GM23338 (cell line): ENCODE results near the gene ACBD4. TPM values are rescaled to one million over a fixed set of nuclear protein-coding genes. Genes with fewer than 3 reads are reported as not detected.

Experiments
- ATAC-seq: fragments of 200-7000 bp; cut with Tn5 transposase; 3 replicates; pipeline ENCODE4 v1.9.1; 2020
- DNase-seq: peaks from one replicate; pipeline ENCODE4 v3.0.0-alpha.2; 2015; ENCODE audit warnings: low spot score
- H2AFZ ChIP-seq: fragments of 200-600 bp; sonication (generic); 2 replicates; pipeline ENCODE4 v1.8.0; 2016; ENCODE audit warnings: antibody characterized with exemption, mild to moderate bottlenecking, moderate library complexity
- H3F3A ChIP-seq: fragments of 200-600 bp; sonication (generic); replicated peaks from 2 replicates; pipeline ENCODE4 v1.8.0; 2017; ENCODE audit warnings: antibody characterized with exemption, mixed run types, low read depth
- H3K27ac ChIP-seq: fragments of 200-600 bp; sonication (generic); 2 replicates; pipeline ENCODE4 v1.6.1; 2016; ENCODE audit warnings: low read depth
- H3K27me3 ChIP-seq: fragments of 200-600 bp; sonication (generic); 2 replicates; pipeline ENCODE4 v1.8.0; 2016; ENCODE audit warnings: mild to moderate bottlenecking, mixed run types, moderate library complexity; ENCODE audit not compliant: insufficient read depth
- H3K36me3 ChIP-seq: fragments of 200-600 bp; sonication (generic); 2 replicates; pipeline ENCODE4 v1.8.0; 2016; ENCODE audit warnings: mild to moderate bottlenecking; ENCODE audit not compliant: insufficient read depth
- H3K4me1 ChIP-seq: fragments of 200-600 bp; sonication (generic); 2 replicates; pipeline ENCODE4 v1.8.0; 2016; ENCODE audit warnings: mild to moderate bottlenecking, moderate library complexity; ENCODE audit not compliant: insufficient read depth
- H3K4me2 ChIP-seq: fragments of 200-600 bp; sonication (generic); 2 replicates; pipeline ENCODE4 v1.7.1; 2017; ENCODE audit warnings: mixed run types
- H3K4me3 ChIP-seq: fragments of 200-600 bp; sonication (generic); 2 replicates; pipeline ENCODE4 v1.6.1; 2016; ENCODE audit warnings: mixed run types
- H3K79me2 ChIP-seq: fragments of 200-600 bp; sonication (generic); replicated peaks from 2 replicates; pipeline ENCODE4 v1.8.0; 2017; ENCODE audit warnings: mild to moderate bottlenecking; ENCODE audit not compliant: insufficient read depth
- H3K9me2 ChIP-seq: fragments of 200-600 bp; sonication (generic); 2 replicates; pipeline ENCODE4 v1.8.0; 2017; ENCODE audit not compliant: insufficient read depth
- H4K20me1 ChIP-seq: fragments of 200-600 bp; sonication (generic); replicated peaks from 2 replicates; pipeline ENCODE4 v1.8.0; 2017; ENCODE audit warnings: mild to moderate bottlenecking; ENCODE audit not compliant: insufficient read depth
- H3K27ac Mint-ChIP-seq: 2 replicates; pipeline ENCODE4 v1.8.0; 2020; ENCODE audit warnings: inconsistent platforms, mild to moderate bottlenecking, moderate library complexity, mixed read lengths
- H3K27me3 Mint-ChIP-seq: 3 replicates; pipeline ENCODE4 v1.8.0; 2022; ENCODE audit warnings: low read depth, mild to moderate bottlenecking, moderate library complexity, mixed read lengths, inconsistent platforms; ENCODE audit not compliant: insufficient read depth, poor library complexity
- H3K36me3 Mint-ChIP-seq: 3 replicates; pipeline ENCODE4 v1.8.0; 2021; ENCODE audit warnings: low read depth, mild to moderate bottlenecking, inconsistent platforms, moderate library complexity, mixed read lengths
- H3K4me1 Mint-ChIP-seq: 3 replicates; pipeline ENCODE4 v1.8.0; 2020; ENCODE audit warnings: mild to moderate bottlenecking, inconsistent platforms, mixed read lengths
- H3K4me3 Mint-ChIP-seq: 3 replicates; pipeline ENCODE4 v1.8.0; 2021; ENCODE audit warnings: moderate library complexity, mild to moderate bottlenecking, inconsistent platforms, mixed read lengths
- H3K9me3 Mint-ChIP-seq: 3 replicates; pipeline ENCODE4 v1.8.0; 2020; ENCODE audit warnings: moderate library complexity, mild to moderate bottlenecking, inconsistent platforms, mixed read lengths
- CREB1 ChIP-seq: fragments of 250-450 bp; sonication (Bioruptor Pico); IDR thresholded peaks from 2 replicates; pipeline ENCODE4 v1.5.0; 2020; ENCODE audit warnings: low read depth, mild to moderate bottlenecking, moderate library complexity
- CTCF ChIP-seq, 2 experiments: fragments of 200-600 bp in 1 of 2; sonication (generic) in 1 of 2; conservative IDR thresholded peaks; 2 replicates each; pipeline versions ENCODE4 v1.5.1 to v1.6.1; 2016 to 2017; ENCODE audit warnings: antibody characterized with exemption in 2 of 2, low read depth in 2 of 2, mild to moderate bottlenecking in 2 of 2, moderate library complexity in 1 of 2
- ETS1 ChIP-seq: IDR thresholded peaks from 2 replicates; pipeline ENCODE4 v1.6.1; 2016; ENCODE audit warnings: antibody characterized with exemption
- EZH2 ChIP-seq: fragments of 200-600 bp; sonication (generic); IDR thresholded peaks from one replicate; pipeline ENCODE4 v1.8.0; 2017; ENCODE audit warnings: antibody characterized with exemption, mild to moderate bottlenecking, low read depth; ENCODE audit not compliant: unreplicated experiment
- EZH2phosphoT487 ChIP-seq: fragments of 200-600 bp; sonication (generic); IDR thresholded peaks from one replicate; pipeline ENCODE4 v1.8.1; 2018; ENCODE audit warnings: antibody characterized with exemption; ENCODE audit not compliant: unreplicated experiment
- JUNB ChIP-seq: IDR thresholded peaks from one replicate; pipeline ENCODE4 v1.6.1; 2016; ENCODE audit warnings: antibody characterized with exemption; ENCODE audit not compliant: unreplicated experiment
- NANOG ChIP-seq: IDR thresholded peaks from 2 replicates; pipeline ENCODE4 v1.6.1; 2016; ENCODE audit warnings: antibody characterized with exemption, borderline replicate concordance
- POLR2AphosphoS5 ChIP-seq: IDR thresholded peaks from 2 replicates; pipeline ENCODE4 v1.6.1; 2016; ENCODE audit warnings: antibody characterized with exemption, low read depth
- REST ChIP-seq: IDR thresholded peaks from one replicate; pipeline ENCODE4 v1.6.1; 2018; ENCODE audit warnings: antibody characterized with exemption; ENCODE audit not compliant: unreplicated experiment
- STAT1 ChIP-seq: IDR thresholded peaks from one replicate; pipeline ENCODE4 v1.6.1; 2016; ENCODE audit warnings: antibody characterized with exemption; ENCODE audit not compliant: unreplicated experiment
- ZNF114 ChIP-seq: fragments of 250-450 bp; sonication (Bioruptor Pico); IDR thresholded peaks from 2 replicates; pipeline ENCODE4 v1.5.0; 2020; ENCODE audit warnings: mild to moderate bottlenecking, moderate library complexity
- ZNF331 ChIP-seq: fragments of 250-450 bp; sonication (Bioruptor Pico); IDR thresholded peaks from 2 replicates; pipeline ENCODE4 v1.5.0; 2020; ENCODE audit warnings: low read depth, mild to moderate bottlenecking, moderate library complexity
- ZNF462 ChIP-seq: fragments of 250-450 bp; sonication (Bioruptor Pico); IDR thresholded peaks from 2 replicates; pipeline ENCODE4 v1.5.0; 2020; ENCODE audit warnings: mild to moderate bottlenecking, moderate library complexity
- polyA plus RNA-seq: library from polyadenylated mRNA; unstranded; fragments of >200 nt; fragmentation: Nextera tagmentation; extraction: Ambion mirVana; gene quantifications from 2 replicates; pipeline ENCODE4 v1.2.1, GENCODE V29; 2016
- total RNA-seq: library from RNA; depleted of rRNA; stranded (reverse); fragments of >200 nt; shearing (Covaris generic); gene quantifications from 2 replicates; pipeline ENCODE4 v1.2.3, GENCODE V29; 2014

ACBD4 gene
- total and polyA plus RNA-seq, 2 experiments from 2014 or later = 4.5 to 6.7 TPM

DNA sequence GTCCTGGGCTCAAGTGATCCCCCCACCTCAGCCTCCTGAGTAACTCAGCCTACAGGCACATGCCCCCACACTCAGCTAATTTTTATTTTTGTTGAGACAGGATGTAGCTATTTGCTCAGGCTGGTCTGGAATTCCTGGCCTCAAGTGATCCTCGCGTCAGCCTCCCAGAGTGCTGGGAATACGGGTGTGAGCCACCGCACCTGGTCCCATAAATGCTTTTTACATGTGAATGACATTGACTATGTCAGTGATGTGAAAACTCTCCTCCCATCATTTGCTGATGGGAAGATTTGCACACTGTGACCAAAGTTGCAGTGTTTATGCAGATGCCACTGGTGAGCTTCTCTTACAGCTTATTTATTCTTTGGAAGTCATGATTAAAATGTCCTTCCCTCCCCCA, 18.2 kb upstream of the ACBD4 start:
- DNase-seq = no peak

More for the DNA sequence above, 18.2 kb upstream of the ACBD4 start:
- H3K36me3 ChIP-seq = no peaks in the 10 kb centered on the region
- no peaks in the 10 kb centered on the region for H3K9me2 ChIP-seq
- H3K4me2 ChIP-seq = no peak overlapping the region
- Mint-ChIP-seq H3K4me3 (no peak overlapping the region), H3K4me1 (peaks cover 28% of the 10 kb centered on the region), H3K27me3 (peaks cover 17% of the 10 kb centered on the region), H3K9me3 (no peaks in the 10 kb centered on the region), H3K27ac (no peak overlapping the region), H3K36me3 (no peaks in the 10 kb centered on the region)
- ATAC-seq = no peak
- 0 out of 2 replicates have a peak, but pooled peaks cover 2% of the 10 kb centered on the region for H3K79me2 ChIP-seq
- TF ChIP-seq NANOG = no peak
- TF ChIP-seq JUNB = no peak
- no peak for TF ChIP-seq POLR2AphosphoS5
- TF ChIP-seq ZNF462 = no peak
- no peak for TF ChIP-seq CREB1
- TF ChIP-seq EZH2phosphoT487 = no peak
- TF ChIP-seq ZNF114 (CRISPR knock-in tag) = no peak
- no peak for TF ChIP-seq STAT1
- TF ChIP-seq EZH2 = no peak
- TF ChIP-seq REST = no peak
- TF ChIP-seq CTCF (conservative IDR thresholded peaks at IDR 0.05; ENCODE audit: low read depth in 2 of 2) = no peak
- TF ChIP-seq ETS1 = no peak
- TF ChIP-seq ZNF331 (CRISPR knock-in tag) = no peak
- peaks cover 4% of the 10 kb centered on the region; the same call in 1 of the 2 replicates for H3K4me1 ChIP-seq
- H3F3A ChIP-seq = no peaks in the 10 kb centered on the region
- no peak overlapping the region for H2AFZ ChIP-seq
- H3K4me3 ChIP-seq = no peak overlapping the region
- no peak overlapping the region for H3K27ac ChIP-seq
- H3K27me3 ChIP-seq = no peaks in the 10 kb centered on the region
- no peaks in the 10 kb centered on the region for H4K20me1 ChIP-seq
